Heart left ventricle (tissue), 16 donors: ENCODE data around the gene MEGF8. TPM values are rescaled to one million over a fixed set of nuclear protein-coding genes. Genes with fewer than 3 reads are reported as not detected.

Experiments used
- ATAC-seq, 4 donors: fragments of 200-7000 bp; cut with Tn5 transposase; one replicate each; pipeline ENCODE4 v1.9.1; 2020 to 2022; ENCODE audit warnings: moderate library complexity in 4 of 4, mild to moderate bottlenecking in 3 of 4, moderate number of reproducible peaks in 1 of 4
- DNase-seq, 5 donors: peaks; one replicate each; pipeline ENCODE4 v3.0.0-alpha.2; 2020
- H3K27ac ChIP-seq, 12 donors: fragments of 200-600 bp; sonication (generic) in 4 of 12; one replicate each; pipeline versions ENCODE4 v1.5.0 to v1.8.0; 2016 to 2022; ENCODE audit warnings: mild to moderate bottlenecking in 2 of 12
- H3K27me3 ChIP-seq, 9 donors: fragments of 200-600 bp; sonication (generic) in 2 of 9; one replicate each; pipeline versions ENCODE4 v1.5.1 to v1.8.0; 2016 to 2022; ENCODE audit warnings: mild to moderate bottlenecking in 3 of 9
- H3K36me3 ChIP-seq, 9 donors: fragments of 200-600 bp; sonication (generic) in 2 of 9; one replicate each; pipeline versions ENCODE4 v1.5.0 to v1.8.0; 2018 to 2022; ENCODE audit warnings: mild to moderate bottlenecking in 2 of 9
- H3K4me1 ChIP-seq, 12 donors: fragments of 200-600 bp; sonication (generic) in 4 of 12; one replicate each; pipeline versions ENCODE4 v1.5.0 to v1.8.0; 2016 to 2022; ENCODE audit warnings: mild to moderate bottlenecking in 3 of 12
- H3K4me3 ChIP-seq, 12 donors: fragments of 200-600 bp; sonication (generic) in 4 of 12; one replicate each; pipeline versions ENCODE4 v1.5.0 to v1.8.0; 2017 to 2022; ENCODE audit warnings: mild to moderate bottlenecking in 9 of 12, moderate library complexity in 4 of 12
- H3K9me3 ChIP-seq, 12 donors: fragments of 200-600 bp; sonication (generic) in 4 of 12; one replicate each; pipeline versions ENCODE4 v1.5.0 to v1.8.0; 2016 to 2022; ENCODE audit warnings: mild to moderate bottlenecking in 1 of 12
- CTCF ChIP-seq, 12 donors: fragments of 200-600 bp; sonication (generic) in 4 of 12; IDR thresholded peaks; one replicate each; pipeline versions ENCODE4 v1.5.0 to v1.8.0; 2018 to 2022; ENCODE audit warnings: antibody characterized with exemption in 12 of 12, mild to moderate bottlenecking in 5 of 12
- POLR2A ChIP-seq, 2 donors: fragments of 450-650 bp; IDR thresholded peaks; one replicate each; pipeline ENCODE4 v1.6.1; 2017; ENCODE audit warnings: antibody characterized with exemption in 2 of 2, mild to moderate bottlenecking in 2 of 2, moderate library complexity in 2 of 2
- WGBS, 4 donors: extraction: QIAGEN DNeasy Blood & Tissue Kit in 2 of 4; methylation state at CpG; one replicate each; pipeline versions ENCODE4 v1.1.5 to v1.1.7; 2013 to 2018; 5-methylcytosine and 5-hydroxymethylcytosine counted together
- intact Hi-C, 10 donors: fragments of 100-400 bp; cut with DNase I; formaldehyde crosslinking; loops; one replicate each; pipeline versions ENCODE4 v1.11.1 to v1.14.2; 2022
- polyA plus RNA-seq, 2 donors: library from polyadenylated mRNA; stranded (reverse); fragments of 200-250 nt; gene quantifications; one replicate each; pipeline ENCODE4 v1.2.3, GENCODE V29; 2013
- total RNA-seq, 9 donors: library from RNA; depleted of rRNA in 2 of 9; stranded (reverse); fragments of >200 nt in 2 of 9; fragmentation: NEBNext Ultra II Directional in 3 of 9; extraction: Animal tissue kit (Norgen Biotek cat#: 25700) in 3 of 9; gene quantifications; one replicate each; pipeline versions ENCODE4 v1.1.0 to v1.2.4, GENCODE V29; 2016 to 2023
- donor health status: ischemic (EF 13 %, LVEDD 7.1; RV severe dilation, severe dysfunction).
- donor health status: healthy with polysubstance abuse.
- donor health status: DM: no; HTN: yes; CAD: no.
- donor health status: DM: no; HTN: no; CAD: no.
- donor health status: ischemic (EF 25% LVEDD 6.9; RV normal size, moderate dysfunction).
- donor health status: ischemic (EF 25% LVEDD 5.7; RV mildly dilated, moderate dysfunction).
- donor health status: healthy.
- donor health status: DM: yes; HTN: yes; CAD: no.
- donor health status: ischemic (EF 35%, LVEDD 5.7; RV mildly dilated, moderate dysfunction).
- donor health status: nonischemic (EF 11% LVEDD 7.7; RV severe dilation, severe dysfunction).
- donor health status: DM: yes; HTN: yes; CAD: no.
- donor health status: PGD.
- donor health status: ischemic (EF 29% LVEDD 5.4; RV normal size, mild dysfunction).
- donor health status: nonischemic (EF 23%, LVEDD 6.1; RV moderate dilation, normal function).

MEGF8 gene
- total and polyA plus RNA-seq, 11 donors: 22.8 to 50.4 (median 32.8) TPM

- Histone ChIP-seq H3K27ac (peak overlapping the region in 1 of 12 donors; percentile 19), H3K27me3 (no peaks in the 10 kb centered on the region), H3K4me1 (peaks cover 0 to 30% (median 6%) of the 10 kb centered on the region in 12 donors), H3K36me3 (peaks cover 0 to 27% (median 12%) of the 10 kb centered on the region in 9 donors), H3K4me3 (no peak overlapping the region), H3K9me3 (no peaks in the 10 kb centered on the region)
- WGBS, 4 donors: 72 to 81% (median 76%) methylated on average over 6 of the region's 6 CpGs
- ATAC-seq (peak in 2 of 4 donors; percentile 27 to 43), DNase-seq (peak in 1 of 5 donors; percentile 62)
- TF ChIP-seq POLR2A (IDR thresholded peaks at IDR 0.05) (no peak), CTCF (IDR thresholded peaks at IDR 0.05) (no peak)
- intact Hi-C loops: no loop called here
Observed at GRCh38 chr19:42332059-42332458, 6.6 kb downstream of the MEGF8 start.

- TF ChIP-seq CTCF (IDR thresholded peaks at IDR 0.05) (no peak), POLR2A (IDR thresholded peaks at IDR 0.05) (no peak)
- Histone ChIP-seq H3K27ac (no peak overlapping the region), H3K36me3 (peaks cover 0 to 34% (median 19%) of the 10 kb centered on the region in 9 donors), H3K27me3 (no peaks in the 10 kb centered on the region), H3K9me3 (no peaks in the 10 kb centered on the region), H3K4me3 (no peak overlapping the region), H3K4me1 (peaks cover 0 to 20% (median 0%) of the 10 kb centered on the region in 12 donors)
- intact Hi-C loops: no loop called here
- WGBS, 4 donors: 83 to 96% (median 91%) methylated on average over 3 of the region's 3 CpGs
- DNase-seq: peak in 1 of 5 donors; percentile 10
- no peak for ATAC-seq
Observed at GRCh38 chr19:42333018-42333417, 7.6 kb downstream of the MEGF8 start.

GRCh38 chr19:42333975-42334696 lies 8.7 kb downstream of the MEGF8 start:
- intact Hi-C loops: no loop called here
- Histone ChIP-seq H3K4me3 (no peak overlapping the region), H3K36me3 (peaks cover 0 to 43% (median 26%) of the 10 kb centered on the region in 9 donors), H3K9me3 (no peaks in the 10 kb centered on the region), H3K27me3 (no peaks in the 10 kb centered on the region), H3K27ac (no peak overlapping the region), H3K4me1 (peaks cover 0 to 10% (median 0%) of the 10 kb centered on the region in 12 donors)
- DNase-seq: peak in 1 of 5 donors; percentile 53
- 85 to 90% (median 88%) methylated on average over 14 to 21 of the region's 21 CpGs for WGBS, 4 donors
- no peak for TF ChIP-seq POLR2A (IDR thresholded peaks at IDR 0.05)
- no peak for TF ChIP-seq CTCF (IDR thresholded peaks at IDR 0.05)
- ATAC-seq: peak in 1 of 4 donors; percentile 14

GRCh38 chr19:42334697-42335373 lies 9.4 kb downstream of the MEGF8 start:
- H3K9me3 ChIP-seq: no peaks in the 10 kb centered on the region
- H3K4me3 ChIP-seq: no peak overlapping the region
- no peak for ATAC-seq
- DNase-seq: peak in 2 of 5 donors; percentile 21 to 33
- intact Hi-C loops: no loop called here
- no peak overlapping the region for H3K27ac ChIP-seq
- WGBS, 4 donors: 87 to 90% (median 88%) methylated on average over 10 to 13 of the region's 13 CpGs
- peaks cover 0 to 9% (median 0%) of the 10 kb centered on the region in 12 donors for H3K4me1 ChIP-seq
- H3K27me3 ChIP-seq: no peaks in the 10 kb centered on the region
- no peak for TF ChIP-seq CTCF (IDR thresholded peaks at IDR 0.05)
- TF ChIP-seq POLR2A (IDR thresholded peaks at IDR 0.05): no peak
- H3K36me3 ChIP-seq: peaks cover 0 to 50% (median 32%) of the 10 kb centered on the region in 9 donors
